H54 (cell line): ENCODE measurements around the gene ESRRG.
A peak's percentile ranks its signal among the peaks of the same experiment; 100 is the strongest.
"Not testable (repeated sequence)": the region's sequence is repeated elsewhere in the genome, so short reads cannot be mapped to it uniquely, and the experiment has no call there.

ENCODE experiments used
- DNase-seq: peaks from one replicate; pipeline ENCODE4 v3.0.0; 2011; ENCODE audit warnings: low spot score, mixed read lengths; ENCODE audit not compliant: insufficient read length
- FAIRE-seq: peaks from 3 replicates; lab custom pipeline; 2011; peaks lifted over from hg19 to GRCh38; lab: Jason Lieb, UNC
- POLR2A ChIP-seq: IDR thresholded peaks from 2 replicates; pipeline ENCODE4 v1.6.1; 2011; ENCODE audit warnings: low read depth, mild to moderate bottlenecking, low read length

ESRRG gene

DNA sequence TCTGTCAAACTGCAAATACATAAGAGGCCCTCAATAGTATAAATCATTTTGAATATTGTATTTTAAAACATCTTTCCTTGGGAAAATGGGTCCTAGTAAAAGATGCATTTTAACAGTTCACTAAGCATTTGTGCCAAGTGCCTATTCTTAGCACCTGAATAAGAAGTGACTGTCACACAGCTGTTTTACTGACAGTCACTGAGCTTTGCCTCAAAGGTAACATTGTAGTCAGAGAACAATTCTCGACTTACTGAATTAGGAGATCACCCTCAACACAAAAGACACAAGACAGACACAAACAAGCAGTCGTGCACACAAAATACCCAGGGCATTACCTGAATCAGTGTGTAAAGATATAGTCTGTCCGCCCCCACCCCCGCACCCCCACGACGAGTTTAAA is 408 bp downstream of the ESRRG start:
- FAIRE-seq: peak; percentile 71
- no peak for TF ChIP-seq POLR2A
- no peak for DNase-seq

DNA sequence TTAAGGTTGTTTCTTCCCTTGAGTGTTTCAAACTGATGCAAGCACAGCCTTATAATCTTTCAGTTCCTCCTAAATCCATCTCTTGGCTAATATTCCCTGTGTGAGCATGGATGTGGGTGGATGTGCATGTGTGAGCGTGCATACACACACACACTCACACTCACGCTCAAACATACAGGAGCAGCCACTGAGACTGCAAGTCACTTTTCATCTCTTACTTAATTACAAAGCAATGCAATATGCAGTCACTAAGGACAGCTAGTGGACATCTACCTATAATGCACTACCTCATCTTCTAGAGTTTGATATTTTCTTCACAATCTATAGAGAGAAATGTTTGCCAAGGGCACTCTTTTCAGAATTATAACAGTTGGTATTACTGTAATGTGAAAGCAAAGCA is 1.4 kb downstream of the ESRRG start:
- TF ChIP-seq POLR2A: no peak
- FAIRE-seq: no peak
- no peak for DNase-seq

DNA sequence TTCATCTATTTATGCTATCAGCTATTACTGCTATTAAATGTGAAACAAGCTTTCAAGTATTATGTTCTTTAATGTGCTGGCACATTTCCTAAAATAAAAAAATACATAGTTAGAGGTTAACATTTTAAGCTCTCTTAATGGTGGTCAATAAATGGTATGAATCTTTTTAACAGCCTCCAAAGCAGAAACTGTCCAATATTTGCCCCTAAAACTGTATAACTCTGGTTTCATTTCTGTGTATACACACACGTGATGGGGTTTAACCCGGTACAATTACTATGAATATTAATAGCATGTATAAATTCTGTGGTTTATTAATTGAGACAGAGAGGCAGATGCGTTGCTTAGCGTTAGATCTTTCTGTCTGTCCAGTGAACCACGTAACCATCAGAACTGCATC is 2.2 kb downstream of the ESRRG start:
- FAIRE-seq (no peak), DNase-seq (no peak)
- no peak for TF ChIP-seq POLR2A

DNA sequence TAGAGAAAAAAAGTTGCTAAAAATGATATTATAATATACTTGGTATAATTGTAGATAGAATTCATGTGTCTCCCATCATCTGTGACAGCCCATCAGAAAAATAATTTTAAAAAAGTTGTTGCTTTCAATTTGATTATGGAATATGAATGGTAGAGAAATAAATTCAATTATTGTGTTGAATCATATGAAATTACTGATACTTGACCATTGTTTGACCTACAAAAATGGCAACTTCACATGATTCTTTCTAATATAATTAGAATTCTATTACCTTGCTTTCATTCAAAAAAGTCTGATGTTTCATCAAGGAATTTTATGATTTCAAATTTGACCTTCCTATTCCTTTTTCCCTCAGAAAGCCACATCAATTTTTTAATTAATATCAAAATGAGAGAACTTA is 11.5 kb downstream of the ESRRG start:
- DNase-seq (no peak), FAIRE-seq (no peak)
- TF ChIP-seq POLR2A: no peak

DNA sequence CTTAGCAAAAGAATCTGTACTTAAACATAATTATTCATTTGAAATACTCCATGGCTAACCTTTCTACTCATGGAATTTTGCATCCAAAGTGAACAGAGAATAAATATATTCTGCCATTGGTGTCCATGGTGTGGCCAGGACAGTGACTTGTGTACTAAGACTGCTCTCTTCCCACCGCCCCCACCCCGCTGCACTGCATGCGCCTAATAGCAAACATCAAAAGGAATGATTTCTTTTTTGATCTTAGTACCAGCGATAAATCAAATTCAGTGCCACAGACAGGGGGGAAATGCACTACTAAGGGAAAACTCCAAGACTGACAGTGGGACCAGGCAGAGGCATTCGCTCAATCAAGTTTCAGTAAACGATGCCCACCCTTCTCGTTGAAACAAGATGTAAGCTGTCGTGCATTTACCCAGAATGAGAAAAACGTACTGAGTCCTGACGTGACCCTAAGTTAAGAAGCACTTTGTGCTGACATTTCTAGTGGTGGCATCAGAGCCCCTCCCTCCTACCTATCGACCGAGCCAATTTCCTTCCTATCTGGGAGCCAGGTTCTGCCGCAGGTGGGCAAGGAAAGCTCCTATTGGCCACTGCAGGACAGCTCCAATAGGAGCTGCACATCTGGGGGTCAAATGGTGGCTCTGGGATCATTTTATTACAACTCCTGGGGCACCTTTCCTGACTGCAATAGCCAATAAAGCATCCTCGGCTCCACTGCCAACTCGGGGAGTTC is 12.5 kb downstream of the ESRRG start:
- FAIRE-seq (no peak), DNase-seq (no peak)
- TF ChIP-seq POLR2A: no peak

DNA sequence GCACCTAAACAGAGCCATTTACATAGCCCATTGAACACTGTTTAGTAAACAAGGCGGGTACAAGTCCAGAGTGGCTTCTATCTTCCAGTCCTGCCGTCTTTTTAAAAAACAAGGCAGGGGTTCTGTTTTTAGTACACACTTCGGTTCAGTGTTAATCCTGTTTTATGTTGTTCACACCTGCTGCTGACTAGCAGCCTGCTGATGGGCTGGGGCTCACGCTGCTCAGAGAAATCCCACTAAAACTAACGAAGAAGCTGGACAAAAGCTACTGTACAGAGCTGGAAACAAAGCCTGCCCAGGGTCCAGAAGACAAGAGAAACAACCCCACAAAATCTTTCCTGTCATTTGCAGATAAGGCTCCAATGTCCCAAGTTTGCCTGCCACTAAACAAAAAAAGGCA is 13.2 kb downstream of the ESRRG start:
- TF ChIP-seq POLR2A: no peak
- FAIRE-seq (no peak), DNase-seq (no peak)

DNA sequence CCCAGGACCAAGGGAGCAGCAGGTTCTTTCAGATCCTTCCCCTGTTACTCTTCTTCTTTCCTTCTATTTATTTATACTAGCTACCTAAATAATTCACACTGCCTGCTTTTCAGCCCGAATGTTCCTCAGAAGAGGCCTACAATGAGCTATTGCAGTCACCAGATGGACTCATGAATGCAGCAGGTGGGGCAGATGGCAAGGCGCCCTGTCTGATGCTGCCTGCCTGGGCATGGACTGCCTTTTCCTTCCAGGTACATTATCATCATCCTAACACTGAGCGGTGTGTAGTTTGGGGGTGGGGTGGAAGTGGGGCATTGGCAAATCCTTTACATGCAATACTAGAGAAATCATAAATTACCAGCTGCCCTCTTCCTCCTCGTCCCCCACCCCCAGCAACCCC is 17.6 kb downstream of the ESRRG start:
- TF ChIP-seq POLR2A: no peak
- FAIRE-seq (no peak), DNase-seq (no peak)

DNA sequence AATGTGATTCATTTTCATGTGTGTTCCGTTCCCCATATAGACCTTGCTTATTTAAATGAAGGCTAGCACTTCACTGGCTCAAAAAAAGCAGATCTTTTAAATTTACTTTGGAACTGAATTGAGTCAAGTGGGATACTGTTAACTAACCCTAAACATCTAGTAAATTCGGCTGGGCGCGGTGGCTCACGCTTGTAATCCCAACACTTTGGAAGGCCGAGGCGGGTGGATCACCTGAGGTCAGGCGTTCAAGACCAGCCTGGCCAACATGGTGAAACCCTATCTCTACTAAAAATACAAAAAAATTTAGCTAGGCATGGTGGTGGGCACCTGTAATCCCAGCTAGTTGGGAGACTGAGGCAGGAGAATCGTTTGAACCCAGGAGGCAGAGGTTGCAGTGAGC is 19.2 kb downstream of the ESRRG start:
- not testable (repeated sequence) for FAIRE-seq, DNase-seq

DNA sequence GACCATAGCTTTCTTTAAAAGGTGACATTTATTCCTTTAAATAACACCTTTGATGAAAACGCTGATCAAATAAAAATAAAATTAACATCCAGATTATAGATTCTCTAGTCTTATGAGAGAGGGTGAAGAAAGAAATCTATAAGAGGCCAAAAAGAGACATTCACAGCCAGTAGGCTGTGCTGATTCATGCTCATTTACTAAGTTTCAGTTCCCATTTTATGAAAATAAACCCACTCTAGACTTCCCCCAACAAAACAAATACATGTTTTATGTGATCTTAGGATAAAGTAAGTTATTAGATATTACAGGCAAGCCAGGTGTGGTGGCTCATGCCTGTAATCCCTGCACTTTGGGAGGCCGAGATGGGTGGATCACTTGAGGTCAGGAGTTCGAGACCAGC is 21.1 kb downstream of the ESRRG start:
- FAIRE-seq (no peak), DNase-seq (no peak)

DNA sequence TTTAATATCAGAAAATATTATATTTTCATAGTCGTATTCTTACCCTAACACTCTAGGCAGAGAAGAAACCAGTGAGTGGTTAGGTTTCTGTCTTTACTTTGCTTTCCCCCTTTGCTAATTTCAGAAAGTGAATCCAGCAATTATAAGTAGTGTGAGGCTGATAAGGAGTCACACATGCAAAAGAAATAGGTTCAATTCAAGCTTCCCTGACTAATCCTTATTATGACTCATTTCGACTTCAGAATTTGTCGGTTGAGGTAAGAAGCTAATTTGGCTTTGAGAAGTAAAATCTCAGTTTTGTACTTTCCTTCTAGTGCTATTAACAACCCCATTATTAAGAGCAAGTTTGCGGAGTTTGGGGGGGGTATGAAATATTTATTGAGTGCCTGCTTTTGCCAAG is 22.4 kb downstream of the ESRRG start:
- FAIRE-seq (no peak), DNase-seq (no peak)
- TF ChIP-seq POLR2A: no peak

More for the DNA sequence above, 21.1 kb downstream of the ESRRG start:
- no peak for TF ChIP-seq POLR2A

DNA sequence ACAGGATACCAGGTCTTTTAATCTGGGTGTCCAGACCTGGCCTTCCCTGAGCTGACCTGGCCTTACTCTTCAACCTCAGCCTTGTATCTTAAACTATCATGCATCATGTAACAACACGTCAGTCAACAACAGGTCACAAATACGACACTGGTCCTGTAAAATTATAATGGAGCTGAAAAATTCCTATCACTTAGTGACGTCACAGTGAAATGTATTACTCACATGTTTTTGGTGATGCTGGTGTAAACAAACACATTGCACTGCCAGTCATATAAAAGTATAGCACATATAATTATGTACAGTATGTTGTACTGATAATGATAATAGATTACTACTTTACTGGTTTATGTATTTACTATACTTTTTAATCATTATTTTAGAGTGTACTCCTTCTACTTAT is 31.5 kb downstream of the ESRRG start:
- no peak for DNase-seq
- no peak for TF ChIP-seq POLR2A
- FAIRE-seq: no peak

DNA sequence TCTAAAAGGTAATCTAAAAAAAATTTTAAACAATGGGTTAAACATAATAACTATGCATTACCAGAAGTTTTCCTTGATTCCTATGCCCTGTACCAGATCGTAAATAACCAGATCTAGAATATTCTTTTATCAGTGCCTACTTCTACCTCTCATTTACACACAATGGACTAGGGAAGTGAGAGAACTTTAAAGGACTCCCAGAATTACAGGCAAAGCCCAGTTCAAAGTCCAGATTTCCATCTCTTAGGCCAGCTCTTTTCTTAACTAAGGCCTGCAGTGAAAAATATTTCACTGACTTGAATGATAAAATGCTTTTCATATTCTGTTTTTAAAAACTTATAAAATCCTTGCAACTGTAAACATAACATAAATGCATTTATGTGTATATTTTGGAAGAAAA is 32.6 kb downstream of the ESRRG start:
- no peak for TF ChIP-seq POLR2A
- DNase-seq (no peak), FAIRE-seq (no peak)

DNA sequence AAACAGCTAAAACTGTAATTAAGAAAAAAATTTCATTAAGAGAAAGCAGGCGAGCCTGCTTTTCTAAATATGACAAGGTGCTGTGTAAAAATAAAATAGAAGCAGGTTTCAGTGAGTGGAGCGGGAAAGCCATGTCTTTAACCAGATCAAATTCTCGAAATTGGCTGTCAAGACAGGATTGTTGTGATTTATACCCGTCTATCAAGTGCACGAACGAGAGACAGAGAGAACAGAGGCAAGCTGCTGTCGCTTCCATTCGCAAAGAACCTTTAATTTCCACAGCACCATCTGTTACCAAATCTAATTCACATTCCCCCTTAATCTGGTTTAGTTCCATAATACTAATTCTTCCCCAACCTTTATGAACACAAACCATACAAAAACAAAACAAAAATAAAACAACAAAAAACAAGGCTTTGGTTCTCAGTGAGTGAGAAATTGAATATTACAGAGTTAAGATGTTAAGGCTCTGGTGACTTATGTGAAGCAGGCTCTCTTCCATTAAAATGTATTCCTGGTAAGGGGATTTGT is 35.0 kb downstream of the ESRRG start:
- TF ChIP-seq POLR2A: no peak
- FAIRE-seq (no peak), DNase-seq (no peak)

DNA sequence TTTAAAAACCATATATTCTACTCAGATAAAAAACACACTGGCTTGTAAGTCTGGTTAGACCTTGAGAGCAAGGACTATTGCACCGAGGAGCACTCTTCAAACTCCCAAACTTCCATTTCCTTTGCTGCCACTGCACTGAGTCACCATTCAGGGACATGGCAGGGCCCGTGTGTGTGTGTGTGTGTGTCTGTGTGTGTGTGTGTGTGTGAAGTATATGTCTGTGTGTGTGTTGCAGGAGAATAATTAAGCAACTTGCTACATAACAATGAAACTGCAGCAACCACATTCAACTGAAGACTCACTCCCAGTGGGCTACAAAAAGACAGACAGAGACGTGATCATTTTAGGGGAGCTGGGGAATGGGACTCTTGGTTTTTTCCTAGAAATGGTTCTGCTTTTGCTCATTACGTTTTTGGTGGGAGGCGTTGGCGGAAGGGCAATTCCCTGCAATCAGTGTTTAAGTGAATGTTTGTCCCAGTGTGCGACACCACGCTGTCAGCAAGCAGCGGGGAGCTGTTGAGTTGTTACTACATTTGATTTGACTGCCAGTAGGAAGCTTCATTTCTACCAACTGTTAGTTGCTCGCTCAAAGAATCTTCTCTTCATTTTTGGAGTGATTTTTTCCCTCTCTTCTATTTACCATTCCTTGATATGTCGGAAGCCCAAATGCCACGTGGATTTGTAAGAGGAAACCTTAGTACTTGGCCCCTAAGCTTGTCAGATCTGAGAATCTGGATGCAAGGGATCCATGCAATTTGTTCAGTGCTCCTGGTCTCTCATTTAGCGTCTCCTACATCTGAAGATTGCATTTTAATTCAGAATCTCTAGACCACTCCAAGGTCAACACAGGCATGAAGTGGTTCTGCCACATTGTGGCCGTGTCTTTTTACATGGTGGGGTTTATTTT is 36.1 kb downstream of the ESRRG start:
- no peak for FAIRE-seq
- no peak for DNase-seq
- TF ChIP-seq POLR2A: no peak
